PFSK-1 (cell line): ENCODE results near the gene ATN1.

ENCODE experiments used
- FOXP2 ChIP-seq: optimal IDR thresholded peaks from 2 replicates; pipeline ENCODE3; 2011; ENCODE audit warnings: borderline replicate concordance, control low read depth, inconsistent platforms; ENCODE audit not compliant: insufficient read depth; ENCODE audit errors: extremely low read length, extremely low read depth
- POLR2AphosphoS5 ChIP-seq: IDR thresholded peaks from 2 replicates; pipeline ENCODE4 v1.6.1; 2012; ENCODE audit warnings: low read depth, mild to moderate bottlenecking, control low read depth, low read length, moderate library complexity
- SIN3A ChIP-seq: IDR thresholded peaks from 2 replicates; pipeline ENCODE4 v1.6.1; 2012; ENCODE audit warnings: mild to moderate bottlenecking, low read length, moderate library complexity, borderline replicate concordance; ENCODE audit not compliant: insufficient read depth
- TAF1 ChIP-seq: IDR thresholded peaks from 2 replicates; pipeline ENCODE4 v1.6.1; 2012; ENCODE audit warnings: low read length, control low read depth, borderline replicate concordance; ENCODE audit not compliant: insufficient read depth
- TF ChIP-seq, protein P1 (sequence below), 2 experiments: IDR thresholded peaks; 2 replicates each; pipeline versions ENCODE4 v1.6.1 to v1.8.0; 2011 to 2012; ENCODE audit warnings: low read depth in 2 of 2, low read length in 2 of 2, control low read depth in 1 of 2, inconsistent platforms in 1 of 2, mild to moderate bottlenecking in 1 of 2, moderate library complexity in 1 of 2; ENCODE audit not compliant: insufficient read depth in 1 of 2

Gene ATN1

DNA sequence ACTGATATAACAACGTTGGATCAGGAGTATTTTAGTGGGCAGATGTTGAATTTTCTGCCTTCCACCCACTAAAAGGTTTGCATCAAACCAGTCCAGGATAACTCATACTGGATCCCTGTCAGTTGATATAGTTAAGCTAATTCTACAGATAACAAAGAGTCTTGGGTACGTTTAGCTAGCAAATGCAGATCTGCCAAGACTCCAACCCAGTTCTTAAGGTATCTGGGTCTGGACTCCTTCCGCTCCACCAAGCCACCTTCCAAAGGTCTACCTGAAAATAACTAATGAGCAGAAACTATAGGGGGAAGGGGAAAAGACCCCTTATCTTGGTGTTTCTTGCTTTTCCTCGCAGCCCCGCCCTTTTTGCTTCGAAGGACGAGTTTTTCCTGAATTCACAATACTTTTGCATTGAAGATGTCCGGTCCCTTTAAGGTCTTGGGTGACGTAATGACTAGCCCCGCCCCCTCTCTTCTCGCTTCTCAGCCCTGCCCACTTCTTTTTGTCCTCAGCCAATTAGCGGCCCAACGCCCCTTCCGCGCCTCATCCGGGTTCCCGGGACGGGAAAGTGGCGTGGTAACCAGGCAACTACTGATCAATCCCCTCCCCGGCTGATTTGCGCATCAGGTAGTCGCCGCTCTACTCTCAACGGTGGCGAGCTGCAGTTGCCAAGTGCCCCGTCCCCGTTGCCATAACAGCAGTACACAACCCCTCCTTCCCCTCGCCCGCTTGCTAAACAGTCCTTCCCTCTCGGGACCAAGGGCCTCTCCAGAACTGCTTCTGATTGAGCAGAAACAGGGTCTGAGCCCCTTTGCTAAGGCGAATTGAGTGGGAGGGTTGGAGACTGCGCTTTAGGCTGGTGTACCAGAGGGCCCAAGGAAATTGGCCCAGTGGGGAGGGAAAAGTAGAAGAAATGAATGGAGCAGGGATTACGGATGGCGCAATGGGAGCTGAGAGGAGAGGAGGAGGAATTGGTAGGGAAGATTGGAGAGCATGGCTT, 23.2 kb upstream of the ATN1 start, which contains the start of gene LRRC23:
TSS of gene LRRC23 (plus strand) at position 543 of the 997 bp plus-strand sequence. CDS start 812 bp downstream, outside the sequence.
- TF ChIP-seq TAF1 (no peak), SIN3A (no peak), FOXP2 (no peak), POLR2AphosphoS5 (no peak)
- TF ChIP-seq, protein P1, sequence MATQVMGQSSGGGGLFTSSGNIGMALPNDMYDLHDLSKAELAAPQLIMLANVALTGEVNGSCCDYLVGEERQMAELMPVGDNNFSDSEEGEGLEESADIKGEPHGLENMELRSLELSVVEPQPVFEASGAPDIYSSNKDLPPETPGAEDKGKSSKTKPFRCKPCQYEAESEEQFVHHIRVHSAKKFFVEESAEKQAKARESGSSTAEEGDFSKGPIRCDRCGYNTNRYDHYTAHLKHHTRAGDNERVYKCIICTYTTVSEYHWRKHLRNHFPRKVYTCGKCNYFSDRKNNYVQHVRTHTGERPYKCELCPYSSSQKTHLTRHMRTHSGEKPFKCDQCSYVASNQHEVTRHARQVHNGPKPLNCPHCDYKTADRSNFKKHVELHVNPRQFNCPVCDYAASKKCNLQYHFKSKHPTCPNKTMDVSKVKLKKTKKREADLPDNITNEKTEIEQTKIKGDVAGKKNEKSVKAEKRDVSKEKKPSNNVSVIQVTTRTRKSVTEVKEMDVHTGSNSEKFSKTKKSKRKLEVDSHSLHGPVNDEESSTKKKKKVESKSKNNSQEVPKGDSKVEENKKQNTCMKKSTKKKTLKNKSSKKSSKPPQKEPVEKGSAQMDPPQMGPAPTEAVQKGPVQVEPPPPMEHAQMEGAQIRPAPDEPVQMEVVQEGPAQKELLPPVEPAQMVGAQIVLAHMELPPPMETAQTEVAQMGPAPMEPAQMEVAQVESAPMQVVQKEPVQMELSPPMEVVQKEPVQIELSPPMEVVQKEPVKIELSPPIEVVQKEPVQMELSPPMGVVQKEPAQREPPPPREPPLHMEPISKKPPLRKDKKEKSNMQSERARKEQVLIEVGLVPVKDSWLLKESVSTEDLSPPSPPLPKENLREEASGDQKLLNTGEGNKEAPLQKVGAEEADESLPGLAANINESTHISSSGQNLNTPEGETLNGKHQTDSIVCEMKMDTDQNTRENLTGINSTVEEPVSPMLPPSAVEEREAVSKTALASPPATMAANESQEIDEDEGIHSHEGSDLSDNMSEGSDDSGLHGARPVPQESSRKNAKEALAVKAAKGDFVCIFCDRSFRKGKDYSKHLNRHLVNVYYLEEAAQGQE (IDR thresholded peaks at IDR 0.05; ENCODE audit: insufficient read depth in 1 of 2, low read depth in 2 of 2, low read length in 2 of 2): no peak

DNA sequence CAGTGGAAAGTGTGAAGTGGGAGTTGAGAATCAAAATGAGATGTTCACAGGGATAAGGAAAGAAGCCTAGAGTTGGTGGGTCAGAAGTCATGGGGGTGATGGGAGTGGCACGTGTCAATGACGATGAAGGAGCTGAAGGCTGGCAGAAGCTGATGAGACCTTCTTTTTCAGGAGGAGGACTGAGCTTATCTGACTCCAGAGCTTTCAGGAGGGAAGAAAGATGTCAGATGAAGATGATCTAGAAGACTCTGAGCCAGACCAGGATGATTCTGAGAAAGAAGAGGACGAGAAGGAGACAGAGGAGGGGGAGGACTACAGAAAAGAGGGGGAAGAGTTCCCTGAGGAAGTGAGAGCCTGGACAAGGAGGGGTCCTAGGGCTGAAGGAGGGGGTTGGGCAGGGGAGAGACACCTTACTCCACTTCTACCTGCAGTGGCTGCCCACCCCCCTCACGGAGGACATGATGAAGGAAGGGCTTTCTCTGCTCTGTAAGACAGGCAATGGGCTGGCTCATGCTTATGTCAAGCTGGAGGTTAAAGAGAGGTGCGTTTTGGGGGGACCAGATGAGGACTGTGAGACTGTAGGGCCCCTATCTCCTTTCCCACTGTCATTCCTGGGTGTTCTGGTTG, 22.2 kb upstream of the ATN1 start:
- no peak for TF ChIP-seq FOXP2
- no peak for TF ChIP-seq TAF1
- no peak for TF ChIP-seq POLR2AphosphoS5
- no peak for TF ChIP-seq SIN3A
- TF ChIP-seq, protein P1 (IDR thresholded peaks at IDR 0.05; ENCODE audit: insufficient read depth in 1 of 2, low read depth in 2 of 2, low read length in 2 of 2): no peak

DNA sequence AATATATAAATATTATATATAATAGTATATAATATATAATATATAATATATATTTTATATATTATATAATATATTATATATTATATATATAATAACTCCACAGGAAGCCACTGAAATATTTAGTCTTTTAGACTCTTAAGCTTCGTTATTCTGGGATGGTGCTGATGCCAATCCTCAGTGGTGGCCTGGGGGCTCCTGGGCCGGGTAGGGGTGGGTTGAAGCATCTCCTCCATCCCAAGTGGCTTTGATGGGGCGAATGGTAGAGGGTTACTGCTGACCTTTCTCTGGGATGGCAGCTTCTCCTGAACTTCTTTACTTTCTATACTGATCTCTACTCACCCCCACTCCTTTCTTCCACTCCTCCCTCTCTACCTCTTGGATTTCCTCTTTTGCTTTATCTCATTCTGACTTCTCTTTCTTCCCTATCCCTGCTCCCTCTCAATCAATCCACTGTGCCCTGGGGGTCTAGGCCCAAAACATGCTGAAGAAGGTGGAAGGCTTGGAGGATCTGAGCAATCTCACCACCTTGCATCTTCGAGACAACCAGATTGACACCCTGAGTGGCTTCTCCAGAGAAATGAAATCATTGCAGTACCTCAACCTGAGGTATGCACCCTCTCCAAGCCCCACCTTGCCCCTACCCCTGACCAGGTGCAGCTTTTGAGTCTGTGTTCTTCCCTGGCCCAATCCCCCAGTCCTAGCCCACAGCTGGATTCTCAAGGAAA, 18.2 kb upstream of the ATN1 start:
- TF ChIP-seq SIN3A (no peak), TAF1 (no peak), FOXP2 (no peak), POLR2AphosphoS5 (no peak)
- TF ChIP-seq, protein P1 (IDR thresholded peaks at IDR 0.05; ENCODE audit: insufficient read depth in 1 of 2, low read depth in 2 of 2, low read length in 2 of 2): no peak

DNA sequence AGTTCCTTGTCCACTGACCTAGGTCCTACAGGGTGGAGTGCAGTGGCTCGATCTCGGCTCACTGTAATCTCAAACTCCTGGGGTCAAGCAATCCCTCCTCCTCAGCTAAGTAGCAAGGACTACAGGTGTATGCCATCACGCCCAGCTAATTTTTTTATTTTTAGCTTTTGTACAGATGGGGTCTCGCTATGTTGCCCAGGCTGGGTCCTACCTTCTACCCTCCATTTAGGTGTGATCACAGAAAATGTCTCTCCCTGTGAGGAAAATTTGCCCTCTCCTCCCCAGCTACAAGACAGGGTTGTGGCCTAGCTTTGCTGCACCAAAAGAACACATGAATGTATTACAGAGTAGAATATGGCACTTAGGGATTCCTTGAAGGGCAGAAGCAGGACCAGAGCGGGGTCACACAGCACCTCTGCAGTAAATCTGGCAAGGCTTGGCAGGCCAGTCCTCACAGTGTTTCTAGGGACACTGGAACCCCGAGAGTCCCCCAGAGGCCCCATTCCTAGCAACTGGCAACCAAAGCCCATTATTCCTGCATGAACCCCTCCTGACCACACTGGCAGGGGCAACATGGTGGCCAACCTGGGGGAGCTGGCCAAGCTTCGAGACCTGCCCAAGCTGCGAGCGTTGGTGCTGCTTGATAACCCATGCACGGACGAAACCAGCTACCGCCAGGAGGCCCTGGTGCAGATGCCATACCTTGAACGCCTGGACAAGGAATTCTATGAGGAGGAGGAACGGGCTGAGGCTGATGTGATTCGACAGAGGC, 15.4 kb upstream of the ATN1 start:
- TF ChIP-seq, protein P1 (IDR thresholded peaks at IDR 0.05; ENCODE audit: insufficient read depth in 1 of 2, low read depth in 2 of 2, low read length in 2 of 2): no peak
- TF ChIP-seq SIN3A (no peak), POLR2AphosphoS5 (no peak), TAF1 (no peak), FOXP2 (no peak)
